Right atrium auricular region (tissue), 2 donors: ENCODE results near the gene PRR36. TPM values are rescaled to one million over a fixed set of nuclear protein-coding genes. Genes with fewer than 3 reads are reported as not detected.

Experiments
- DNase-seq: peaks from one replicate; pipeline ENCODE4 v3.0.0-alpha.2; 2019; ENCODE audit warnings: low spot score
- H3K27ac ChIP-seq, 2 donors: fragments of 200-600 bp; sonication (generic); 1 replicate in 1 of 2; 2 replicates in 1 of 2; pipeline ENCODE4 v1.5.1; 2016 to 2019
- H3K27me3 ChIP-seq, 2 donors: fragments of 200-600 bp; sonication (generic); one replicate each; pipeline versions ENCODE4 v1.5.1 to v1.6.0; 2017 to 2019
- H3K36me3 ChIP-seq: fragments of 200-600 bp; sonication (generic); one replicate; pipeline ENCODE4 v1.5.1; 2016
- H3K4me1 ChIP-seq, 2 donors: fragments of 200-600 bp; sonication (generic); one replicate each; pipeline versions ENCODE4 v1.5.1 to v1.6.0; 2017 to 2019
- H3K4me3 ChIP-seq, 2 donors: fragments of 200-600 bp; sonication (generic); 1 replicate in 1 of 2; 2 replicates in 1 of 2; pipeline ENCODE4 v1.5.1; 2017 to 2019; ENCODE audit warnings: mild to moderate bottlenecking in 1 of 2, moderate library complexity in 1 of 2
- H3K9me3 ChIP-seq, 2 donors: fragments of 200-600 bp; sonication (generic); one replicate each; pipeline ENCODE4 v1.5.1; 2019
- CTCF ChIP-seq, 2 donors: fragments of 200-600 bp; sonication (generic); IDR thresholded peaks; one replicate each; pipeline ENCODE4 v1.5.1; 2019; ENCODE audit warnings: antibody characterized with exemption in 2 of 2
- total RNA-seq, 2 donors: library from RNA; depleted of rRNA; stranded (reverse); fragments of >200 nt; gene quantifications; one replicate each; pipeline ENCODE4 v1.1.0, GENCODE V29; 2016

Gene PRR36
- total RNA-seq, 2 donors from 2014 or later: not detected

GRCh38 chr19:7913652-7914051 is 39.5 kb upstream of the PRR36 start:
- peaks cover 0 to 26% of the 10 kb centered on the region in 2 donors for H3K4me1 ChIP-seq
- no peaks in the 10 kb centered on the region for H3K9me3 ChIP-seq
- H3K27ac ChIP-seq: no peak overlapping the region
- H3K27me3 ChIP-seq: peaks cover 0 to 15% of the 10 kb centered on the region in 2 donors
- no peak overlapping the region for H3K4me3 ChIP-seq
- DNase-seq: no peak
- TF ChIP-seq CTCF (IDR thresholded peaks at IDR 0.05): no peak
- peaks cover 36% of the 10 kb centered on the region for H3K36me3 ChIP-seq

- Histone ChIP-seq H3K4me1 (peaks cover 0 to 32% of the 10 kb centered on the region in 2 donors), H3K27ac (no peak overlapping the region), H3K27me3 (peaks cover 0 to 12% of the 10 kb centered on the region in 2 donors), H3K9me3 (no peaks in the 10 kb centered on the region), H3K4me3 (no peak overlapping the region), H3K36me3 (peaks cover 36% of the 10 kb centered on the region)
- TF ChIP-seq CTCF (IDR thresholded peaks at IDR 0.05): no peak
- DNase-seq: no peak
Measured at GRCh38 chr19:7912697-7913564, 38.7 kb upstream of the PRR36 start.

- H3K36me3 ChIP-seq: peaks cover 36% of the 10 kb centered on the region
- TF ChIP-seq CTCF (IDR thresholded peaks at IDR 0.05): no peak
Measured at GRCh38 chr19:7912144-7912696, 38.0 kb upstream of the PRR36 start.

GRCh38 chr19:7911508-7912143 is 37.4 kb upstream of the PRR36 start:
- Histone ChIP-seq H3K4me3 (no peak overlapping the region), H3K27ac (no peak overlapping the region), H3K27me3 (peaks cover 0 to 6% of the 10 kb centered on the region in 2 donors), H3K9me3 (no peaks in the 10 kb centered on the region), H3K36me3 (peaks cover 39% of the 10 kb centered on the region), H3K4me1 (peaks cover 0 to 31% of the 10 kb centered on the region in 2 donors)
- no peak for DNase-seq
- no peak for TF ChIP-seq CTCF (IDR thresholded peaks at IDR 0.05)

More at GRCh38 chr19:7912144-7912696, 38.0 kb upstream of the PRR36 start:
- no peak for DNase-seq
- no peak overlapping the region for H3K4me3 ChIP-seq
- no peak overlapping the region for H3K27ac ChIP-seq
- H3K4me1 ChIP-seq: peaks cover 0 to 32% of the 10 kb centered on the region in 2 donors
- no peaks in the 10 kb centered on the region for H3K9me3 ChIP-seq
- peaks cover 0 to 6% of the 10 kb centered on the region in 2 donors for H3K27me3 ChIP-seq

GRCh38 chr19:7910321-7911161 is 36.4 kb upstream of the PRR36 start:
- H3K27ac ChIP-seq: no peak overlapping the region
- TF ChIP-seq CTCF (IDR thresholded peaks at IDR 0.05): no peak
- peaks cover 50% of the 10 kb centered on the region for H3K36me3 ChIP-seq
- no peak for DNase-seq
- H3K27me3 ChIP-seq: no peaks in the 10 kb centered on the region
- no peaks in the 10 kb centered on the region for H3K9me3 ChIP-seq
- H3K4me1 ChIP-seq: peaks cover 0 to 31% of the 10 kb centered on the region in 2 donors
- no peak overlapping the region for H3K4me3 ChIP-seq
